Karpas-422 (cell line): ENCODE data around the gene OTUB2. TPM values are rescaled to one million over a fixed set of nuclear protein-coding genes. Genes with fewer than 3 reads are reported as not detected.

Experiments
- DNase-seq: peaks from one replicate; pipeline ENCODE4 v3.0.0-alpha.2; 2015
- H2AFZ ChIP-seq: fragments of 200-600 bp; sonication (generic); 2 replicates; pipeline ENCODE4 v1.6.1; 2014; ENCODE audit warnings: antibody characterized with exemption, low read length, mixed read lengths
- H3K27ac ChIP-seq: fragments of 200-600 bp; sonication (generic); 2 replicates; pipeline ENCODE4 v1.5.1; 2014; ENCODE audit warnings: mild to moderate bottlenecking, low read length, moderate library complexity
- H3K27me3 ChIP-seq: fragments of 200-600 bp; sonication (generic); 2 replicates; pipeline ENCODE4 v1.6.1; 2014; ENCODE audit warnings: low read length, mixed read lengths
- H3K36me3 ChIP-seq: fragments of 200-600 bp; sonication (generic); 2 replicates; pipeline ENCODE4 v1.6.1; 2014; ENCODE audit warnings: low read length, mixed read lengths; ENCODE audit not compliant: insufficient read depth
- H3K4me1 ChIP-seq: fragments of 200-600 bp; sonication (generic); 2 replicates; pipeline ENCODE4 v1.6.1; 2014; ENCODE audit warnings: mild to moderate bottlenecking, low read length, mixed read lengths
- H3K4me2 ChIP-seq: fragments of 200-600 bp; sonication (generic); 2 replicates; pipeline ENCODE4 v1.6.1; 2014; ENCODE audit warnings: low read length, low read depth, mild to moderate bottlenecking; ENCODE audit not compliant: poor library complexity, severe bottlenecking
- H3K4me3 ChIP-seq: fragments of 200-600 bp; sonication (generic); 2 replicates; pipeline ENCODE4 v1.5.1; 2014; ENCODE audit warnings: mild to moderate bottlenecking, antibody characterized with exemption, low read length, mixed read lengths
- H3K79me2 ChIP-seq: fragments of 200-600 bp; sonication (generic); 2 replicates; pipeline ENCODE4 v1.6.1; 2014; ENCODE audit warnings: mild to moderate bottlenecking, low read length, mixed read lengths
- H3K9ac ChIP-seq: fragments of 200-600 bp; sonication (generic); 2 replicates; pipeline ENCODE4 v1.6.0; 2014; ENCODE audit warnings: low read length
- H3K9me2 ChIP-seq: fragments of 200-600 bp; sonication (generic), shearing (Covaris generic); replicated peaks from 2 replicates; pipeline ENCODE4 v1.6.0; 2014; ENCODE audit warnings: mild to moderate bottlenecking, low read length, moderate library complexity; ENCODE audit not compliant: insufficient read depth
- H3K9me3 ChIP-seq: fragments of 300-700, 200-600 bp; sonication (generic); 2 replicates; pipeline ENCODE4 v1.6.1; 2014; ENCODE audit warnings: low read length, mixed read lengths
- H4K20me1 ChIP-seq: fragments of 200-600 bp; sonication (generic); 2 replicates; pipeline ENCODE4 v1.6.1; 2014; ENCODE audit warnings: mild to moderate bottlenecking, antibody characterized with exemption, low read length, low read depth; ENCODE audit not compliant: insufficient read depth
- total RNA-seq: library from RNA; depleted of rRNA; stranded (reverse); fragments of >200 nt; shearing (Covaris generic); gene quantifications from 2 replicates; pipeline ENCODE4 v1.2.3, GENCODE V29; 2014; ENCODE audit warnings: low replicate concordance

The OTUB2 gene
- total RNA-seq, 1 experiment from 2014 or later: not detected

DNA sequence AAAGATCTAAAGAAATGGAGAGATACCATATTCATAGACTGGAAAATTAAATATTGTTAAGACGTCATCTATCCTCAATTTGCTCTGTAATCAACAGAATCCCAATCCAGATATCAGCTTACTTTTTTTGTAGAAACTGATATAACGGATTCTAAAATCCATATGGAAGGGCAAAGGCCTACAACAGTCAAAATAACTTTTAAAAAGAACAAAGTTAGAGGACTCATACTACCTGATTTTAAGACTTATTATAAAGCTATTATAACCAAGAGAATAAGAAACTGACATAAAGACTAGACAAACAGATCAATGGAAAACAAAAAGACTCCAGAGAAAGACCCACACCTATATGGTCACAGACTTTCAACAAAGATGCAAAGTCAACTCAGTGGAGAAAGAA, 48.9 kb downstream of the OTUB2 start:
- no peak overlapping the region for H3K4me2 ChIP-seq
- H3K9ac ChIP-seq: no peak overlapping the region
- DNase-seq: no peak
- H3K4me1 ChIP-seq: peaks cover 8% of the 10 kb centered on the region
- H2AFZ ChIP-seq: no peak overlapping the region
- H3K27ac ChIP-seq: no peak overlapping the region
- H3K79me2 ChIP-seq: peaks cover 100% of the 10 kb centered on the region
- H3K9me3 ChIP-seq: peaks cover 23% of the 10 kb centered on the region
- no peaks in the 10 kb centered on the region; the same call in 1 of the 2 replicates for H4K20me1 ChIP-seq
- no peaks in the 10 kb centered on the region for H3K9me2 ChIP-seq
- no peak overlapping the region for H3K4me3 ChIP-seq
- H3K36me3 ChIP-seq: peaks cover 74% of the 10 kb centered on the region
- no peaks in the 10 kb centered on the region for H3K27me3 ChIP-seq

DNA sequence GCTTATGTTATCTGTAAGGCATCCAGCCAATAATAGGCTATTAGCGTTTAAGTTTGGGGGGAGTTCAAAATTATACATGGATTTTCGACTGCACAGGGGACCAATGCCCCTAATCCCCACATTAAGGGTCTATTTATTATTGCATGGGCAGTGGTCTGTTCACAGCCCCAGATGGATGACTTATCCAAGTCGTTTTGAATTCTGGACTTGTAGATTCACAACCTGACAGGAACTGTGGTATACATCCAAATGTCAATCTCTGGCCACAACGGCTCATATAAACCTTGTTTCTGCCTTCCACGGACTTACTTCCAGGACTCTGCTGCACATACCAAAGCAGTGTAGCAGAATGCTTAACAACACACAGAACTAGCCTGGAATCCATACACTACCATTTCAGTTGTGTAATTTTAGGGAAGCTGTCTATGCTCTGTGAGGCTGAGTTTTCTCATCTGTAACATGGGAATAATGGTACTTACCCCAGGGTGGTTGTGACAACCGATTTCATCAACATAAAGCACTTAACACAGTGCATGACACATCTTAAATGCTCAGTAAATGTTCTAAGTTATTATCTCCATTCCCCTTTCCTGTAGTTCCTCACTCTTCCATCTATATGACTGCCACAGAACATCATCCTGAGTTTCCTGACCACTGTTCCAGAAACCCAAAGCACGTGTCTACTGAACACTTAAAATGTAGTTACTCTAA, 51.1 kb downstream of the OTUB2 start:
- DNase-seq: no peak
- Histone ChIP-seq H4K20me1 (no peaks in the 10 kb centered on the region; the same call in 1 of the 2 replicates), H3K9me2 (no peaks in the 10 kb centered on the region), H3K4me2 (no peak overlapping the region), H3K9ac (no peak overlapping the region), H3K4me1 (peaks cover 19% of the 10 kb centered on the region), H3K27ac (no peak overlapping the region), H3K36me3 (peaks cover 66% of the 10 kb centered on the region), H3K4me3 (no peak overlapping the region), H2AFZ (no peak overlapping the region), H3K9me3 (peaks cover 23% of the 10 kb centered on the region), H3K79me2 (peaks cover 90% of the 10 kb centered on the region), H3K27me3 (no peaks in the 10 kb centered on the region)

GRCh38 chr14:94077823-94078222, 51.7 kb downstream of the OTUB2 start:
- no peaks in the 10 kb centered on the region for H3K27me3 ChIP-seq
- no peaks in the 10 kb centered on the region; the same call in 1 of the 2 replicates for H4K20me1 ChIP-seq
- no peaks in the 10 kb centered on the region for H3K9me2 ChIP-seq
- H3K79me2 ChIP-seq: peaks cover 85% of the 10 kb centered on the region
- no peak overlapping the region for H2AFZ ChIP-seq
- H3K36me3 ChIP-seq: peaks cover 62% of the 10 kb centered on the region
- peaks cover 23% of the 10 kb centered on the region for H3K9me3 ChIP-seq
- DNase-seq: no peak
- peaks cover 21% of the 10 kb centered on the region for H3K4me1 ChIP-seq
- H3K27ac ChIP-seq: no peak overlapping the region
- H3K9ac ChIP-seq: no peak overlapping the region
- H3K4me3 ChIP-seq: no peak overlapping the region
- no peak overlapping the region for H3K4me2 ChIP-seq

DNA sequence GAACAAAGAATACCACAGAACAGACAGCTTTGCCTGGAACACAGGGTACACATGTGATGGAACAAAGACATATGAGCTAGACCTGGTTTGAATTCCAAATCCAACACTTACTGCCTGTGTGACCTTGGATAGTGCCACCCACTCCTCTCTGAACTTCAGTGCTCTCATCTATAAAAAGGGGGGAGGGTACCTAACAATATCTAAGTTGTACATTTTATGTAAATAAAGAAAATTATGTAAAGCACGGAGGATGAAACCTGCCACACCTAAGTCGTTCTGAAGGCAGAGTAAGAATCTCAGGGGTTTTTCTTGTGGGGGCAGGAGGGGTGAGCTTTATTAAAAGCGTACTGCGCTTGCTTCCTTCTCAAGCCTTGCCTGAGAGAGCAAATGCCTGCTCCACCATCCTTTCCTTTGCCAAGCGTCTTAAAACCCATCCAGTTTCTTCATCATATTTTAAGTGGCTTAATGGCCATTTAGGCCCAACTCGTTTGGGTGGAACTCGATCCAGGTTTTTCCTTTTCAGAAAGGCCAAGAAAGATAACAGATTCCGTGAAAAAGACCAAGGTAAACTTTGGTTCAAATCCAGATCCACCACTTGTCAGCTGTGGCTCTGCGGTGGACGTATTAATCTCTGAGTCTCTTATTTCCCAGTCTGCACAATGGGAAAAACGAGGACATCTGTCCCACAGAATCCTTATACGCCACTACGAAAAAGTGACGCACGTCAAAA, 53.9 kb downstream of the OTUB2 start:
- H2AFZ ChIP-seq: peak overlapping the region; percentile 30; the same call in 1 of the 2 replicates
- H3K9ac ChIP-seq: peak overlapping the region; percentile 88
- no peaks in the 10 kb centered on the region for H3K27me3 ChIP-seq
- peak overlapping the region; percentile 90 for H3K4me3 ChIP-seq
- peaks cover 21% of the 10 kb centered on the region for H3K4me1 ChIP-seq
- peak overlapping the region; percentile 94 for H3K4me2 ChIP-seq
- H3K9me2 ChIP-seq: no peaks in the 10 kb centered on the region
- peaks cover 11% of the 10 kb centered on the region for H3K9me3 ChIP-seq
- H3K27ac ChIP-seq: peak overlapping the region; percentile 55
- peak; percentile 65 for DNase-seq
- H3K79me2 ChIP-seq: peaks cover 62% of the 10 kb centered on the region
- peaks cover 46% of the 10 kb centered on the region for H3K36me3 ChIP-seq
- no peaks in the 10 kb centered on the region; the same call in 1 of the 2 replicates for H4K20me1 ChIP-seq

DNA sequence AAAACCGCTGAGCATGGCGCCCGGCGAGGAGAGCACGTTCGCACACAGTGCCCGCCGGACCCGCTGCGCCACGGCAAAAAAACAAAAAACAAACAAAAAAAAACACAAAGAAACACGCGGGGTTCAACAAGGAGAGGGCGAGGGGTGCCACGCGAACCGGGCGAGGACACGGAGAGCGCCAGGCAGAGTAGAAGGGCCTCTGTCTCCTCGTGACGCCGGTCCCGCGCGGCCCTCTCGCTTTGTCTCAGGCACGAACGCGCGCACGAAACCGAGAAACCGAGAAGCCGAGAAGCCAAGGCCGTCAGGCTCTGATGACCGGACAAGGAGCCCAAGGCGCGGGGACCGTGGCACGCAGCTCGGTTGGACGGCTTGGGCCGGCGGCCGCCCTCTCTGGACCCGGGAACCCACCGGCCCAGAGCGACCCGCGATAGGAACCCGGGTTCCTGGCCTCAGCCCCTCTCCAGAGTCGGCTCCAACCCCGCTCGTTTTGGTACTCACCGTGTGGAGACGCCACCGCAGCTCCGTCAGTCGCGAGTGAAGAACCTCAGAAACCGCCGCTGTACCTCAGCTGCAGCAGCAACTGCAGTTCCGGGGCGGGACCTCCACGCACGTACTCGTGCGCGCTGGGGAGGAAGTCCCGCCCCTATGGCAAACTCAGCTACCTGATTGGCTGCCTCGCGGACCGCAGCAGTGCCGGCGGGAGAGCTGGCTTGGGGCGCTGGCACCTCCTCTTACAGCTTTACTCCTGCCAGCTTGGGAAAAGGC, 54.7 kb downstream of the OTUB2 start, which contains the start of the genes DDX24 and IFI27L1:
TSS of gene DDX24 (minus strand) at position 582 of the 765 bp plus-strand sequence. CDS start 1,460 bp downstream, outside the sequence.
TSS of gene IFI27L1 (plus strand) at position 690 of the 765 bp plus-strand sequence. CDS start 15,628 bp downstream, outside the sequence.
- no peaks in the 10 kb centered on the region for H3K27me3 ChIP-seq
- peaks cover 40% of the 10 kb centered on the region for H3K36me3 ChIP-seq
- no peaks in the 10 kb centered on the region; the same call in 1 of the 2 replicates for H4K20me1 ChIP-seq
- no peaks in the 10 kb centered on the region for H3K9me2 ChIP-seq
- H3K9me3 ChIP-seq: peaks cover 9% of the 10 kb centered on the region
- peaks cover 21% of the 10 kb centered on the region for H3K4me1 ChIP-seq
- H3K4me3 ChIP-seq: peak within 1 kb of the TSS; percentile 90
- H3K9ac ChIP-seq: peak within 1 kb of the TSS; percentile 88
- H2AFZ ChIP-seq: peak within 1 kb of the TSS; percentile 88
- DNase-seq: peak; percentile 99
- peak within 1 kb of the TSS; percentile 94 for H3K4me2 ChIP-seq
- H3K79me2 ChIP-seq: peaks cover 55% of the 10 kb centered on the region
- peak within 1 kb of the TSS; percentile 55 for H3K27ac ChIP-seq

DNA sequence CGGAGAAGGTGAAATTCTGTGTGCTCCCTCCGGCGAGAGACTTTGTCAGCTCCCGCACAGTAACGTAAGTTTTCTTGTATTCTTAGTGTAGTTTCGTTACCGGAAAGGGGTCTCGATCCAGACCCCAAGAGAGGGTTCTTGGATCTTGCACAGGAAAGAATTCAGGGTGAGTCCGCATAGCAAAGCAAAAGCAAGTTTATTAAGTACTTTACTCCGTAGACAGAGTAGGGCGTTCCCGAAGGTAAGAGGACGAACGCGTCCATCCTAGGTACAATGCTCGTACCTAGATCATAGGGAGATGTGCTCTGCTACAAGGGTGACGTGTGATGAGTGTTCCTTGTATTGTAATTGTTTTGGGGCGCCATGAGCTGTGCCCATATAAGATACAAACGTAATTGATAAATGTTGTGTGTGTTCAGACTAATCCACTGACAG, 55.3 kb downstream of the OTUB2 start:
- Histone ChIP-seq H3K4me3 (peak overlapping the region; percentile 90), H3K36me3 (peaks cover 34% of the 10 kb centered on the region), H3K27ac (no peak overlapping the region), H3K9me2 (no peaks in the 10 kb centered on the region), H3K79me2 (peaks cover 49% of the 10 kb centered on the region), H4K20me1 (no peaks in the 10 kb centered on the region; the same call in 1 of the 2 replicates), H3K9me3 (peaks cover 5% of the 10 kb centered on the region; the same call in 1 of the 2 replicates), H3K27me3 (no peaks in the 10 kb centered on the region), H3K4me2 (peak overlapping the region; percentile 94), H3K4me1 (peaks cover 21% of the 10 kb centered on the region), H2AFZ (peak overlapping the region; percentile 88), H3K9ac (peak overlapping the region; percentile 88)
- peak; percentile 71 for DNase-seq

DNA sequence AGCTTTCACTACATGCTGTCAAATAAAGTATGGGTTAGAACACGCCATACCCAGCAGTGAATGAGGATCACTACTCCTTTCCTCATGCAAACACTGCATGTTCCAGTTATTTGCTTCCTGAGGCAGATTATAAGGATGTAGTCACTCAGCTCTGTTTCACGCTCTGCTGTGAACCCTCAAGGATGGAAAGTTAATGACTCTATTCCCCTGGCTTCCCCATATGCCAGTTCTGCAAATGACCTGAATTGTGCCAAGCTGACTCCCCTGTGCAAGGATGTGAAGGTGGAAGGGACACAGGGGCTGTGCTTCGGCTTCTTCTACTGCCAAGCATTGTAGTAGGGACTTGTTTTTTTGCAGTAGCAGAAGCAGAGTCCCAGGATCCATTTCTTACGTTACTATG, 61.8 kb downstream of the OTUB2 start:
- H3K4me1 ChIP-seq: no peaks in the 10 kb centered on the region
- peaks cover 6% of the 10 kb centered on the region; the same call in 1 of the 2 replicates for H4K20me1 ChIP-seq
- no peaks in the 10 kb centered on the region for H3K79me2 ChIP-seq
- no peaks in the 10 kb centered on the region for H3K36me3 ChIP-seq
- no peak overlapping the region for H3K4me3 ChIP-seq
- DNase-seq: no peak
- no peak overlapping the region for H3K27ac ChIP-seq
- no peaks in the 10 kb centered on the region for H3K9me3 ChIP-seq
- no peak overlapping the region for H3K9ac ChIP-seq
- H3K27me3 ChIP-seq: no peaks in the 10 kb centered on the region
- no peak overlapping the region for H2AFZ ChIP-seq
- no peaks in the 10 kb centered on the region for H3K9me2 ChIP-seq
- no peak overlapping the region for H3K4me2 ChIP-seq
